ENCODE data around the gene CD96. TPM values are rescaled to one million over a fixed set of nuclear protein-coding genes. Genes with fewer than 3 reads are reported as not detected.

Gene CD96
- total and polyA plus RNA-seq, 7 donors = 0.01 to 0.59 (median 0.20) TPM; not detected in 1

DNA sequence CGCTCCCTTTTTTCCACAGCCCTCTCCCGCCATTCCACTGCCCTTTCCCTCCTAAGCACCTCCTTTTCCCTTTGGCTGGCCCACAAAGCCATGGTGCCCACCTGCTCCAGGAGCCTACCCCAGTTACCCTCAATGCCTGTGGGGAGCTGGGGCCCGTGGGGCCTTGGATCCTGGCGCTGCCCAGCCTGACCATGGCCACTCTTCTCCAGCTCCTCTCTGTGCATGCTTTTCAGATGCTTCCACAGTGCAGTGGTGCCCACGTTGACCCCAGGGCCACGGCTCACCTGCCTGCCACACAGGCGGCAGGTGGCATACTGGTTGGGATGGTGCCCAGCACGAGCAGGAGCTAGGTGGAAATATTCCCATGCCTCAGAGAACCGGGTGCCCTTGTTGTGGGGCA is 51.7 kb downstream of the CD96 start:
- TF ChIP-seq, protein P1, sequence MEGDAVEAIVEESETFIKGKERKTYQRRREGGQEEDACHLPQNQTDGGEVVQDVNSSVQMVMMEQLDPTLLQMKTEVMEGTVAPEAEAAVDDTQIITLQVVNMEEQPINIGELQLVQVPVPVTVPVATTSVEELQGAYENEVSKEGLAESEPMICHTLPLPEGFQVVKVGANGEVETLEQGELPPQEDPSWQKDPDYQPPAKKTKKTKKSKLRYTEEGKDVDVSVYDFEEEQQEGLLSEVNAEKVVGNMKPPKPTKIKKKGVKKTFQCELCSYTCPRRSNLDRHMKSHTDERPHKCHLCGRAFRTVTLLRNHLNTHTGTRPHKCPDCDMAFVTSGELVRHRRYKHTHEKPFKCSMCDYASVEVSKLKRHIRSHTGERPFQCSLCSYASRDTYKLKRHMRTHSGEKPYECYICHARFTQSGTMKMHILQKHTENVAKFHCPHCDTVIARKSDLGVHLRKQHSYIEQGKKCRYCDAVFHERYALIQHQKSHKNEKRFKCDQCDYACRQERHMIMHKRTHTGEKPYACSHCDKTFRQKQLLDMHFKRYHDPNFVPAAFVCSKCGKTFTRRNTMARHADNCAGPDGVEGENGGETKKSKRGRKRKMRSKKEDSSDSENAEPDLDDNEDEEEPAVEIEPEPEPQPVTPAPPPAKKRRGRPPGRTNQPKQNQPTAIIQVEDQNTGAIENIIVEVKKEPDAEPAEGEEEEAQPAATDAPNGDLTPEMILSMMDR (IDR thresholded peaks at IDR 0.05) = no peak
- no peak for ATAC-seq
- Histone ChIP-seq H3K27ac (no peak overlapping the region), H3K36me3 (ENCODE audit: insufficient read depth in 1 of 2, low read depth in 1 of 2) (no peaks in the 10 kb centered on the region), H3K4me3 (no peak overlapping the region), H3K27me3 (ENCODE audit: insufficient read depth in 3 of 3, low read length in 2 of 3) (no peaks in the 10 kb centered on the region), H3K4me1 (no peaks in the 10 kb centered on the region), H3K9me3 (no peaks in the 10 kb centered on the region)
- intact Hi-C loops (cut with DNase I) = no loop called here
- DNase-seq = no peak
- 81 to 87% (median 86%) methylated on average over 9 of the region's 9 CpGs for WGBS, 3 donors

DNA sequence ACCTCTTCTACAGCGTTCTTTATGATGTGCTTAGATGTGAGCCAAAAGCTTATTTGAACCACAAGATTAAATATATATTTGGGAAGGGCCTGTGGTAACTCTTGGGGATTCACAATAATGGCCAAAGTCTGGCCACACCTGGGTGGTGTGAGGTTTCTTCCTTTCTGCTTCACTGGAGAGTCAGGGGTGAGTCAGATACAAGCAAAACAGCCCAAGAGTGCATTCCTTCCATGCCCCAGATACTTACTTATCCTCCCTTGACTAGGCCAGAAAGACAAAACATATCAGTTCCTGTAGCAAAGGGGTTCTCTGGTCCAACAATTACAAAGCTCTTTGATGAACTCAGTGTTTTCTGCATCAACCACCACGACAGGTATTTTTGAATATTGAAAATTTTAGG is 52.2 kb downstream of the CD96 start:
- Histone ChIP-seq H3K4me3 (no peak overlapping the region), H3K4me1 (no peaks in the 10 kb centered on the region), H3K9me3 (no peaks in the 10 kb centered on the region), H3K27ac (no peak overlapping the region), H3K27me3 (ENCODE audit: insufficient read depth in 3 of 3, low read length in 2 of 3) (no peaks in the 10 kb centered on the region), H3K36me3 (ENCODE audit: insufficient read depth in 1 of 2, low read depth in 1 of 2) (no peaks in the 10 kb centered on the region)
- intact Hi-C loops (cut with DNase I) = no loop called here
- WGBS, 3 donors = 67 to 76% (median 75%) methylated on average over 2 of the region's 2 CpGs
- DNase-seq (no peak), ATAC-seq (no peak)
- TF ChIP-seq, protein P1 (IDR thresholded peaks at IDR 0.05) = no peak

DNA sequence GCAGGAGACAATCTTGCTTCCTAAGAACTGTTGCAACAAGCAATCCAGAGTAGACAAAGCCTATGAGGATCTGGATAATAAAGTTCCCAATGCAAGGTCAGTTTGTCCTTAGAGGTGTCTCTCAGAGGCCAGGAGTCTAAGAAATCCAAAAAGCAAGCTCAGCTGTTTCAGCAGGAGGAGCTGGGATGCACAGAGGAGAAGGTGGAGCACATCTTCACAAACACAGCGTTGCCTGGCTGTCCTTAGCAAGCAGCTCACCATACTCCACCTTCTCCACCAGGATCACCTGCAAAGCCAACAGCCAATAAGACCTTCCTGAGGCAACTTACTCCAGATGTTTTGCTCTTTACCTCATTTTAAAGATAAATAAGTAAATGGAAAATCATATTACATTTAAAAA is 52.8 kb downstream of the CD96 start:
- no peaks in the 10 kb centered on the region for H3K36me3 ChIP-seq (ENCODE audit: insufficient read depth in 1 of 2, low read depth in 1 of 2)
- no peaks in the 10 kb centered on the region for H3K27me3 ChIP-seq (ENCODE audit: insufficient read depth in 3 of 3, low read length in 2 of 3)
- no peaks in the 10 kb centered on the region for H3K4me1 ChIP-seq
- TF ChIP-seq, protein P1 (IDR thresholded peaks at IDR 0.05) = no peak
- no peak overlapping the region for H3K27ac ChIP-seq
- DNase-seq = no peak
- no peaks in the 10 kb centered on the region for H3K9me3 ChIP-seq
- ATAC-seq = no peak
- intact Hi-C loops (cut with DNase I) = no loop called here
- 0 to 45% (median 0%) methylated on average over 1 of the region's 1 CpG for WGBS, 3 donors
- no peak overlapping the region for H3K4me3 ChIP-seq

DNA sequence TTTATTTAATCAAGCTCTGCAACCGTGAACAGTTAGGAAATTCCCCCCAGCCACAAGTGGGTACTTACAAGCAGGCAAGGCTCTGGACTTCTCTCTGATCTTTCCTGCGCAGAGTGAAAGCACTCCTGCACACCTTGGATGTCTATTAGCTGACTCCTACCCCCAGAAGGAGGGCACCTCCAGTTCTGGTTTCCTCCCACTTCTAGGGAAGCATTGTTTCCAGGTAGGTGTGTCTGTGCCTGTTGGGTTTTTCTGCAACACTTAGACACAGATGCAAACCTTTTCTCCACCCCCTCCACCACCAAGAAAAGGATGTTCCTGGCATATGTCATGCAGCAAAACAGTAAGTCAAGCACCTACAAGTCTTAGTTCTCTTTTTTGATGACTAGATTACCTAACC is 53.2 kb downstream of the CD96 start, which contains the start of gene ZBED2:
Gene ZBED2, minus strand, starts transcription at position 115 of the 400 bp plus-strand sequence. CDS start 1,145 bp downstream, outside the sequence.
- H3K4me3 ChIP-seq = no peak within 1 kb of the TSS
- H3K27me3 ChIP-seq (ENCODE audit: insufficient read depth in 3 of 3, low read length in 2 of 3) = no peaks in the 10 kb centered on the region
- DNase-seq (no peak), ATAC-seq (no peak)
- H3K36me3 ChIP-seq (ENCODE audit: insufficient read depth in 1 of 2, low read depth in 1 of 2) = no peaks in the 10 kb centered on the region
- intact Hi-C loops (cut with DNase I) = no loop called here
- no peaks in the 10 kb centered on the region for H3K4me1 ChIP-seq
- no peak within 1 kb of the TSS for H3K27ac ChIP-seq
- TF ChIP-seq, protein P1 (IDR thresholded peaks at IDR 0.05) = no peak
- no peaks in the 10 kb centered on the region for H3K9me3 ChIP-seq
- WGBS, 3 donors = 78 to 94% (median 84%) methylated on average over 2 of the region's 2 CpGs

DNA sequence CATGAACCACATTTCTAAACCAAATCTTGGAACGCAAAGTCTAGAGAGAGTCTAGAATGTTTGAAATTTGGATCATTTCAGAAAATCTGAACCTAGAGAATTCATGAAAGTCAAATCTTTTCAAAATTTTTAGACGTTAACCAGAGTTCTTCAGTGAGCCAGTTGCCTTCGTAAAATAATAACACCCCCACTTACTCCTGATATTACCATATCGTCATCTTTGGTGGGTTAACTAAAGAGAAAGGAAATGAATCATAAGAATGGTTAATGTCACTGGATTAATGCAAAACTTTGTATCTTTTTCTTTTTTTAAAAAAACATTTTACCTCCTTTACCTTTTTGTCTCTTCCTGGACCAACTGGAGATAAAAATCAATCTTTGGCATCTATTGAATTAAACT is 54.3 kb downstream of the CD96 start:
- ATAC-seq = no peak
- H3K36me3 ChIP-seq (ENCODE audit: insufficient read depth in 1 of 2, low read depth in 1 of 2) = no peaks in the 10 kb centered on the region
- H3K4me1 ChIP-seq = no peaks in the 10 kb centered on the region
- no peaks in the 10 kb centered on the region for H3K27me3 ChIP-seq (ENCODE audit: insufficient read depth in 3 of 3, low read length in 2 of 3)
- intact Hi-C loops (cut with DNase I) = no loop called here
- no peaks in the 10 kb centered on the region for H3K9me3 ChIP-seq
- no peak for DNase-seq
- TF ChIP-seq, protein P1 (IDR thresholded peaks at IDR 0.05) = no peak
- H3K4me3 ChIP-seq = no peak overlapping the region
- WGBS, 3 donors = 87 to 90% (median 90%) methylated on average over 4 of the region's 4 CpGs
- no peak overlapping the region for H3K27ac ChIP-seq

Data from psoas muscle (tissue), 8 donors.